Measurements from ENCODE around the gene TRIB2.
"Not testable (repeated sequence)": the region's sequence is repeated elsewhere in the genome, so short reads cannot be mapped to it uniquely, and the experiment has no call there.

Gene TRIB2

GRCh38 chr2:12716282-12717190, at the start of gene TRIB2:
TRIB2 (plus strand) TSS chr2:12716936; CDS start chr2:12718308, 1,372 bp downstream.
- DNase-seq (ENCODE audit: low read depth) = peak; percentile 86

- DNase-seq (ENCODE audit: low read depth) = no peak
Observed at GRCh38 chr2:12669036-12669435, 47.7 kb upstream of the TRIB2 start.

DNA sequence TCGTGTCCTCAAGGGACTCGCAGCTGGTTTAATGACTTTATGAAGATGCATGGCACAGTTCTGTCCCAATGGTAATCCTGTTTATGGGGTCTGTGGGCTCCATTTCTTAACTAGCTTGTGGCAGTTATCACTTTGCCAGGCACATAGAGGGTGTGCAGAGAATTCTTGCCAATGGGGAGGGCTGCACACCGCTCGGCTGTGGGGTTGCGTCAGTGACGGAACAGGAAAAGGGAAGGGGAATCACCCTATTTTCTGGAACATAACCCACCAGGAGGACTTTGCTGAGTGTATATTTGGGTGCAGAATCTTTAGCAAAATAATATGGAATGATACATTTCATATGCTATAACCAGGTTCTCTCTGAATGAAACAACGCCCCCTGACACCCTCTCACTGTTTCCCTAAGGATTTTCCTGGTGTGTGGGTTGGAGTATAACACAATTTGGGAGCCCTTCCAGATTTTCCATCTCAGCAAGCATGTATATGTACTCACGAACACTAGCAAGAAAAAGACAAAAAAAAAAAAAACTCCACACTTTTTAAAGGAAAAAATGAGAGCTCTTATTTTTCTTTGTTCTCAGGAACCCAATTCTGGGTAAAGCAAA, 43.9 kb upstream of the TRIB2 start:
- no peak for DNase-seq (ENCODE audit: low read depth)

DNA sequence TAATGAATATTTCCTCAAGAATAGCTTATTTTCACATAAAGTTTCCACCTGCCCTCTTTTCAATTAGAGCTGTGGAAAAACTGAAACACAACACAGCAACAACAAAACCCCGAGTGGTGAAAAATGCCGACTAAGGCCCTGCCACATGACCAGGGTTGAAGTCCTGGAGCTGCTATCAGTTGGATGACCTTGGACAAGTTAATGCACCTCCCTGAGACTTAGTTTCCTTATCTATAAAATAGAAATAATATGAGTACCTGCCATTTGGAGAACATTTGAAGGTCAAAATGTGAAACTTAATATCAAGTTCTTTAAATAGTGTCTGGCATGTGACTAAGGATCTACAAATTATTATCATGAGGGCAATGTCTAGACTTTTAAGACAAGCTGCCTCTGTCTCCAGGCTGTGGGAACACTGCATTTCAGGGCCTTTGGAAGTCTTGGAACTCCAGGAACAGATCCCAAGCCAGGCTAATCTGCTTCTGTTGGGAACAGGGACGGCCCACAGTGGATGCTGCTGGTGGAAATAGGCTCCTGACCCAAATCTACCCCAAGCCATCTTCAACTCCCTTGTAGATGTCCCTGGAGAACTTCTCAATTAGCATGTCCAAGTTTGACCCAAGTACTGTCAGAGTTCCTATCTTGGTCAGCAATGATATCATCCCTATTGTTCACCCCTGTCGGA, 42.0 kb upstream of the TRIB2 start:
- DNase-seq (ENCODE audit: low read depth) = no peak

DNA sequence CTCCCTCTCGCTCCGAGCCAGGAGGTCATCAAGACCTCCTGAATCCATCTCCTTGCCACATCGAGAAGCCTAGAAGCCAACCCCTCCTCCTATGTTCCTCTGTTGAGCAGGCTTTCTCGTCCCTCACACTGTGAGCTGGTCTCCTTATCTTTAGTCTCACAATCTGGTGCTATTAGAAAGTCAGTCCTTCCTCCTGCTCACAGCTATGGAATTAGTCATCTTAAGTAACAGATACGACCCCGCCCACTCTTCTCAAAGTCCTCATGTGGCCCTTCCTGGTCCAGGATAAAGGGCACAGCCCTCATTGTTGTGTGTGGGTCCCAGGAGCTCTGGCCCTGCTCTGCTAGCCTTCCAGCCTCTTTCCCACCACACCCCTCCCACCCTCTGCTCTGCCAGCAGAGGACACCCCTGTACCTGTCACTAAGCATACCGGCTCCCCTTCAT, 41.4 kb upstream of the TRIB2 start:
- no peak for DNase-seq (ENCODE audit: low read depth)

- no peak for DNase-seq (ENCODE audit: low read depth)
Observed at GRCh38 chr2:12675801-12676200, 40.9 kb upstream of the TRIB2 start.

DNA sequence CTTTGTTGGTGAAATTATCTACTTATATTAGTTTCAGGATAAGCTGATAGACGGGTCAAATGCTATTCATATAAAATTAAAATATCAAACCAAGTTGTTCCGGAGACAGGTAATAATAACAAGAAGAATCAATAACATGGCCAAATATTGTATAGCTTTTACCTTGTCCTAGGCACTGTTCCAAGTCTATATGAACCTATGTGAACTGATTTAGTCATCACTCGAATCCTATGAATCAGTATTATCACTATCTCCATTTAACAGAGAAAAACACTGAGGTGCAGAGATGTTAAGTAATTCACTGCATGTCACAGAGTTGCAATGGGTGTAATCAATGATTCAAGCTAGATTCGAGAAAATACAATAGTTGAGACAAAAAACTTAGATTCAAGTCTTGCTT, 40.0 kb upstream of the TRIB2 start:
- no peak for DNase-seq (ENCODE audit: low read depth)

GRCh38 chr2:12678186-12678585, 38.5 kb upstream of the TRIB2 start:
- no peak for DNase-seq (ENCODE audit: low read depth)

- no peak for DNase-seq (ENCODE audit: low read depth)
Observed at GRCh38 chr2:12679550-12680072, 37.1 kb upstream of the TRIB2 start.

DNA sequence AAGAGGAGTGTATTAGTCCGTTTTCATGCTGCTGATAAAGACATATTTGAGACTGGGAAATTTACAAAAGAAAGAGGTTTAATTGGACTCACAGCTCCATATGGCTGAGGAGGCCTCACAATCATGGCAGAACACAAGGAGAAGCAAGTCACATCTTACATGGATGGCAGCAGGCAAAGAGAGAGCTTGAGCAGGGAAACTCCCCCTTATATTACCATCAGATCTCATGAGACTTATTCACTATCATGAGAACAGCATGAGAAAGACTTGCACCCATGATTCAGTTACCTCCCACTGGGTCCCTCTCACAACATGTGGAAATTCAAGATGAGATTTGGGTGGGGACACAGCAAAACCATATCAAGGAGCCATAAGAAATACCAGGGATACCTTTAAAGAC, 36.6 kb upstream of the TRIB2 start:
- DNase-seq (ENCODE audit: low read depth) = not testable (repeated sequence)

DNA sequence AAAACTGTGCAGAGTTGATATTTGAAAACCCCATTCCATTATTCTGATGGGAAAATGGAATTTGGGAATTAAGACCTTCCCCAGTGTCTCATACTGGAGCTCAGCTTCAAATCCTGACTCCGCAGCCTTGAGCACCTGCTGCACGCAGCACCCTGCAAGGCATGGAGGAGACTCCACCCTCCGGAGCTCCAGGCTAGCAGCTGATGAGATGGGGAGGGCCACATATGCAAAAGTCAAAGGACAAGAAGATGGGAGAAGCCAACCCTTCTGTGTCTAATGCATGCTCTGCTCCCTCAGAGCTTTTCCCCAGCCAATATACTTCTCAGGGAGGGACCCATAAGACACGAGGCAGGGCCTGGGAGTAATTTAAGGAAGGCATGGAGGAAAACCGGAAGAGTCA, 34.7 kb upstream of the TRIB2 start:
- no peak for DNase-seq (ENCODE audit: low read depth)

GRCh38 chr2:12683457-12684100, 33.2 kb upstream of the TRIB2 start:
- no peak for DNase-seq (ENCODE audit: low read depth)

DNA sequence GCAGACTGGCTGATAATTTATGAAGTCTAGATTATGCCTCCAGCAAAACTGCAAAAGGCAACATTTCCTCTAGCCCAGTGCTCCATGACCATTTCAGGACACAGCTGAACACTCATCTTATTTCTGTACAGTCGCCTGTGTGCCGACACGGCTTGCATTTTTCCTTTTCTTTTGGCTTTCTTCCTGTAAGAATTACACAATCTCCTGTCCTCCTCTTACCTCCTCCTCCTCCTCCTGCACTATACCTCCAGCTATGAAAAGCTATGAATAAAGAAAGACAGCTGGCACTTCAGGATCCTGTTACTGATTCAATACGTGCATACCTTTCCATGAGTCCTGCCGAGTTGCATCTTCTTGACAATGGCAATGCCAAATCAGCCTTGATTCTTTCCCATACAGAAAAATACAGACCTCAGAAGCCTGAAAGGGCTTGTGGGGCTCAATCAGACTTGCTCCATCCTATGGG, 32.2 kb upstream of the TRIB2 start:
- no peak for DNase-seq (ENCODE audit: low read depth)

- DNase-seq (ENCODE audit: low read depth) = no peak
Observed at GRCh38 chr2:12685145-12685544, 31.6 kb upstream of the TRIB2 start.

GRCh38 chr2:12685956-12686355, 30.8 kb upstream of the TRIB2 start:
- DNase-seq (ENCODE audit: low read depth) = no peak

GRCh38 chr2:12686708-12687283, 29.9 kb upstream of the TRIB2 start:
- DNase-seq (ENCODE audit: low read depth) = no peak

GRCh38 chr2:12688091-12688490, 28.6 kb upstream of the TRIB2 start:
- no peak for DNase-seq (ENCODE audit: low read depth)

GRCh38 chr2:12688893-12689292, 27.8 kb upstream of the TRIB2 start:
- DNase-seq (ENCODE audit: low read depth) = no peak

DNA sequence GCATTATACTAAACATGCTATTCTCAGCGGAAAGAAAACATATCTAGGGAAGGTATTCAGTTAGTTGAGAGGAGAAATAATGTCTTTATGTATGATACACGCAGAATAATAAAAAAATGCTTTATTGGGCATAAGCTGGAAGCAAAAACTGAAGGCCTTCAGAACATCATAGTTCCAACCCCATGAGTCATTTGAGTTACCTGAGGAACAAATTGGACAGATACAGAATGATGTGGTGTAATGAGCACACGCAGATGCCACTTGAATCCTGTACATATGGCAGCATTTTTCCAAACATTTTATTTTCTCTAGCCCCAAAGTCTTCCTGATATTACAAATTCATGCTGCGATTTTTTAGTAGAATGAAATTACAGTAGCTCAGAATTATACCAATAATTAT, 23.2 kb upstream of the TRIB2 start:
- no peak for DNase-seq (ENCODE audit: low read depth)

- DNase-seq (ENCODE audit: low read depth) = no peak
Observed at GRCh38 chr2:12694990-12695774, 21.6 kb upstream of the TRIB2 start.

- DNase-seq (ENCODE audit: low read depth) = no peak
Observed at GRCh38 chr2:12697617-12698016, 19.1 kb upstream of the TRIB2 start.
